Activated CD4-positive, alpha-beta T cell treated with anti-CD3 and anti-CD28 coated beads for 1 hour (primary cell): Measurements from ENCODE around the gene PRG3.
A peak's percentile ranks its signal among the peaks of the same experiment; 100 is the strongest.

Experiments used
- DNase-seq: peaks from one replicate; pipeline ENCODE4 v3.0.0-alpha.2; 2020

PRG3 gene

DNA sequence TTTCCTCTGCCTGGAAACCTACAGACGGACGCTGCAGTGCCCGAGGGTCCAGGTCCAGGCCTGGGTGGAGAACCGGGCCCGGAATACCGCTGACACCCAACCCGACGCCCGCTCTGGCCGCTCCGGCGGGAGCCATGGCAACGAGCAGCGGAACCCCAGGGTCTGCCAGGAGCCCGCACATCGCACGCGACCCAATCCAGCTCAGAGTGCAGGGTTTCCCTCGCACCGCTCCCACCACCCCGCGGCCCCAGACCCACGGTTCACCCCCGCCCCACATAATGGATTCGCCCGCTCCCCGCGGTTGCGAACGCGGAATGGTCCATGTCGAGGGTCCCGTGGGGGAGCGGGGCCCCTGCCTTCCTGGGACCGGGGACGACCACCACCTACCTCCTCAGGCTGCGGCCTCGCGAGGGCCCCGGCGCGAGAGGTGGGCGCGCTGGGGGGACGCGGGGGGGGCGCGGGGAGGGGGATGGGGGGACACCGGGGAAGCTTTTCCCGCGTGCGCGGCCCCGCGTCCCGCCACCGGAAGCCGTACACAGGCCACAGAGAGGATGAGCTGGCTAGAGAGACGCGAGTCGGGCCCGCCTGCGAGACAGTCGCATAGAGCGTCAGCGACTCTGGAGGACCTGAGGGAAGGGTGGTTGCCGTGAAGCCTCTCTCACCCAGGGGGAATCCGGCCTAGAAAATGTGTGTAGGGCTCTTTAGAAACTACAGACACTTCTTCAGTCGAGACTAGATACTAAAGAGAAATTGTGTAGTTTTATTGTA lies 45.4 kb downstream of the PRG3 start, which contains the start of gene SSRP1:
Gene SSRP1 (minus strand): TSS at position 550 of the 768 bp plus-strand sequence. CDS start 771 bp downstream, outside the sequence.
- DNase-seq = peak; percentile 81

DNA sequence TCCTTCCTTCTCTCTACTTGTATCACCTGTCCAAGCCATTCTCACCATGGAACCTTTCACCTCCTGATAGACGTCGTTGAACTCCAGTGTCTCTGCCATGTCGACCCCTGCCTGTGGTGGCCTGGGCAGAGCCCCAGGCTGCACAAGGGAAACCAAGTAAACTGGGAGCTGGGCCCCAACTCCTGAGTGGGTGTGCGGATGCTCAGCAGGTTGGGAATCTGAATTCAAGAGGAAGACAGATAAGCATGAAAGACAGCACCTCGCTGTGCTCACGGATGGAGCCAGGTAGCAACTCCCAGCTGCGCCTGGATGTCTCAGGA lies 46.0 kb downstream of the PRG3 start:
- DNase-seq = no peak

DNA sequence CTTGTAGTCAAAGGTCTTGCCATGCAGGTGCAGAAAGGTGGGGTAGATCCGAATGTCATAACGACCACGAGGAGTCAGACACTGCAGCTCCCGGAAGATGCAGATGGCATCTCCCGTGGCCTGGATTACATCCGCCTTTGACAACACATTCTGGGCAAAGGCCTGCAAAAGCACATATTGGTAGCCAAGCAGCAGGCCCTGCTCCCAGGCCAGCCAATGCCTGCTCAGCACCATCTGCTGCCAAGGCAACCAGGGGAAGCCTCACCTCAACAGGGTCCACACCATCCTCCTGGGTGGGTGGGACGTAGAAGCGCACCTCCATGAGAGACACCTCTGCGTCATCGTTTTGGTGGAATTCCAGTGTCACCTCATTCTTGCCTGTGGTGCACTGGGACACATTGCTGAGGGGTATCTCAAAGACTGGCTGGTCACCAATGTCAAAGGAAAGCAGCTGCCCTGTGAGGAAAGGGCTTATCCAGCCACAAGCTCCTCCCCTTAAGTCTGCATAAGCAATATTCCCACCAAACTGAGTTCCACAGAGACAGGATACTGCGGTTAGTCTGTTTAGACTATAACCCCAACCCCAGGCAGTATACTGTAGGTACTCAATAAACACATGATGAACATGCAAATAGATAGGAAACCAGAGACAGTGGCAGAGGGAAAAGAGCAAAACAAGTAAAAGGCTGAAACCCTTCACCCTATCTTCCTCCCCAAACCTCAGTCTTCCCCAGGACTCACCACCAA lies 48.1 kb downstream of the PRG3 start:
- no peak for DNase-seq

DNA sequence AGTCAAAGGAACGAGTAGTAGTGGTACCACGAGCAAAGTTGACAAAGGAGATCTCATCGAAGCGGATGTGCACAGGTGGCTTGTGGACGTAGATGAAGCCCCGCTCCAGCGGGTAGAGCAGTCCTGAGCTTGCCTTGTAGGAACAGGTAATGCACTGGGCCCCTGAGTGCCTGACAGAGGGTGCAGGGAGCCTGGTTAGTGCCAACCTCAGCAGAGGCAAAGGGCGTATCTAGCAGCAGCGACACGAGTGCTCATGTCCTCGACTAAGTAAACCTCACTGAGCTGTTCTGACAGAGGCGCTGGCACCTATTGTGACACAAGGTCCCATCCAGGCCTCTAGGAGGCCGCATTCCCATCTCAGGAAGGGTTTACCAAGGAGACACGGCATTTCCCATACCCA lies 49.2 kb downstream of the PRG3 start:
- no peak for DNase-seq

DNA sequence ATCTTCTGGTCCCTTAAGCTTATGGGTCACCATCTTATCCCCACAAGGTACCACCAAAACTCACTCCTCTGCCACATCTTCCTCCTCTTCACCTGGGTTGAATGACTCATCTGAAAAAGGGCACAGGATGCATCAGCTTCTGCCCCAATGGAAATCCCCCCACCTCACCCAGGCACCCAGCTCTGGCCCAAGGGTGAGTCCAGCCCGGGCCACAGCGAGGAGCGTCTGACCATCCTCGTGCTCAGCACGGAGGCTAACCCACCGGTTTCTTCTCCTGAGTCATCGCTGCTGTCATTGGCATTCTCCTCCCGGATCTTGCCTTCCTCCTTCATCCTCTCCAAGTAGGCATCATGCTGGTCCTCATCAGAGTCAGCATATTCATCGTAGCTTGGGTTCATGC lies 50.9 kb downstream of the PRG3 start:
- DNase-seq = no peak

DNA sequence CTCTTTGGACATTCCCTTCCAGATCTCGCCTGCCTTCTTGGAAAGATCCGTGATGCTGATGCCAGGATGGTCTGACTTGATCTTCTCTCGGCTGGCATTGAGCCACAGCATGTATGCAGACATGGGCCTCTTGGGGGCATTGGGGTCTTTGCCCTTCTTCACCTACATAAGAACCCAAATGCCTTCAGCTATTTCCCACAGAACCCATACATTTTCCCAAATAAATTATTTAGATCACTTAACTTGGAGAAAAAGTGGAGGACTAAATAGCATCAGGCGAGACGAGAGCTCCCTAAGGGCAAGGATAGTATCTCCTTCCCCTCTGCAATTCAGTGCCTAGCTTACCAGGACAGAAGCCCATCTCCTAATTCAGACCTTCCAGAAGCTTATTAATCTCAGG lies 53.2 kb downstream of the PRG3 start:
- no peak for DNase-seq
